SW 1271 (cell line): ENCODE data around the gene F2R.
"Not testable (repeated sequence)": the region's sequence is repeated elsewhere in the genome, so short reads cannot be mapped to it uniquely, and the experiment has no call there.

ENCODE experiments used
- DNase-seq, 2 experiments: peaks; one replicate each; lab custom pipeline; 2025; lab: John Stamatoyannopoulos, UW

F2R gene

GRCh38 chr5:76755779-76756637, 40.1 kb downstream of the F2R start:
- no peak for DNase-seq

GRCh38 chr5:76757049-76757448, 41.1 kb downstream of the F2R start:
- DNase-seq, result no peak

DNA sequence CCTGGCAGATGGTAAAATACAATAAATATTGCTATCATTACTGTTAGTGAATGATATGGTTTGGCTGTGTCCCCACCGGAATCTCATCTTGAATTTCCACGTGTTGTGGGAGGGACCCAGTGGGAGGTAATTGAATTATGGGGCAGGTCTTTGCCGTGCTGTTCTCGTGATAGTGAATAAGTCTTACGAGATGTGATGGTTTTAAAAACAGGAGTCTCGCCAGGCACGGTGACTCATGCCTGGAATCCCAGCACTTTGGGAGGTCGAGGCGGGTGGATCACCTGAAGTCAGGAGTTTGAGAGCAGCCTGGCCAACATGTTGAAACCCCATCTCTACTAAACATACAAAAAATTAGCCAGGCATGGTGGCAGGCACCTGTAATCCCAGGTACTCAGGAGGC, 45.2 kb downstream of the F2R start:
- DNase-seq, result not testable (repeated sequence)

- no peak for DNase-seq
These were observed 46.6 kb downstream of the F2R start for GRCh38 chr5:76762484-76762883.

GRCh38 chr5:76763136-76763535, 47.2 kb downstream of the F2R start:
- DNase-seq, result no peak

DNA sequence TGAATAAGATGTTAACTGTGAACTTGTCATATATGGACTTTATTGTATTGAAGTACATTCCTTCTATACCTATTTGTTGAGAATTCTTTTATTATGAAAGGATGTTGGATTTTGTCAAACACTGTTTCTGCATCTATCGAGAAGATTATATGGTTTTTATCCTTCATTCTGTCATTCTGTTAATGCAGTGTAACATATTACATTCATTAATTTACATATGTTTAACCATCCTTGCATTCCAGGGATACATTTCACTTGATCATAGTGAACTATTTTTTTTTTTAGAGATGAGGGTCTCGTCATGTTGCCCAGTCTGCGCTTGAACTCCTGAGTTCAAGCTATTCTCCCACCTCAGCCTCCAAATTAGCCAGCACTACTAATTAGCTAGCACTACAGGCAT, 48.4 kb downstream of the F2R start:
- DNase-seq, result no peak

- no peak for DNase-seq
These were observed 49.3 kb downstream of the F2R start for GRCh38 chr5:76765249-76765648.

- DNase-seq, result peak in 1 of 2 experiments; percentile 45
These were observed 50.8 kb downstream of the F2R start for GRCh38 chr5:76766746-76767145.

GRCh38 chr5:76771041-76771440, 55.1 kb downstream of the F2R start:
- not testable (repeated sequence) for DNase-seq

DNA sequence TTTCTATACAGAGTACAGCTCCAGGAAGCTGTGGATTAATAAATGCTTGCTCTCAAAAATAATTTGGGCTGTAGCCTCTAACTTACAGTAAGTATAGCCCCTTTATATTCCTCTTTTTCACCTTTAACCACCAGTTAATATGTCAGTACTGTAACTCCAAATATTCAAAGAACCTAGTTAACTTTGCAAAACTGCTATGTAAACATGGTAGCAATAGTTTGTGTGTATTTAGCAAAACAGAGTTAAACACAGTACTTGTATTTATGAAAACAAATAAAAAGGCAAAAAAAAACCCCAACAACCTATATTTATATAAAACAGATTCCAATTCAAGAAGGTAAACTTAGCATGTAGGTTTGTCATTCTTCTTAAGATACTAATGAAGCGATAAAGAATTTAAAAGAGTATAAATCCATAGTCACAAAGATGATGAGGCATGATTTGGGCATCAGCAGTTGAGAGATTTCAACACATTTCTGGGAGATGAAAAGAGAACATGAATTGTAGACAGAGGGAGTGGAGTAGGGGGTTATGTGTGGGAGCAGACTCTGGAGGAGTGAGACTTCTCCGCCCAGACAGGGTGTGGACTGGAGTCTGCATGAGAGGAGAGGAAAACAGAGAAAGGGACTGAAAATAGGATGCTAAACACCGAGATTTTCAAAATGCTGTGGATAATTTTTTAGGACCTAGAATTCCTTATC, 55.9 kb downstream of the F2R start:
- DNase-seq, result no peak

GRCh38 chr5:76775921-76776320, 60.0 kb downstream of the F2R start:
- DNase-seq, result no peak

DNA sequence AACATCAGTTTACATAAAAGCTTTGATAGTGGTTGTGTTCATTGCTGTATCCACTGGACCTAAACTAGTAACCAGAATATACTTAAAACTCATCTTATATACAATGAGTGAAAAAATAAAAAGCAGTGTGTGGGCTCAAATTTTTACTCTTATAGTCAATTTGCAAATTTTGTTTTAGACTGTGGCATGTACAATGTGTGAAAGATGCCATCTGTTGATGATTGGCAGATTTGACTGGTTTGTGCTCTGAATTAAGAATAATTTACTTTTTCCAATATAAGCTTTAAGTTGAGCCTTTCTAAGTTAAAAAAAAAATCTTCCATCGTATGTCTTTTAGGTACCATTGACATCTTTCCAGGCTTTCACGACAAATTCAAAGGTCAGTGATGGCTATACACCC, 60.5 kb downstream of the F2R start:
- DNase-seq, result no peak

DNA sequence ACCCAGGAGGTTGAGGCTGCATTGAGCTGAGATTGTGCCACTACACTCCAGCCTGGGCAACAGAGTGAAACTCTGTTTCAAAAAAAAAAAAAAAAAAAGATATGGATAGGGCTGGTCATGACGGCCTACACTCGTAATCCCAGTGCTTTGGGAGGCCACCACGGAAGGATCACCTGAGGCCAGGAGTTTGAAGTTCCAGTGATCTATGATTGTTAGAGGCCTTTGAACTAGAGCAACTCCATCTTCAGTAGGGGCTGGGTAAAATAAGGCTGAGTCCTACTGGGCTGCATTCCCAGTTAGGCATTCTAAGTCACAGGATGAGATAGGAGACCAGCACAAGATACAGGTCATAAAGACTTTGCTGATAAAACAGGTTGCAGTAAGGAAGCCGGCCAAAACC, 64.7 kb downstream of the F2R start:
- DNase-seq, result not testable (repeated sequence)

- DNase-seq, result no peak
These were observed 65.8 kb downstream of the F2R start for GRCh38 chr5:76781775-76782174.

DNA sequence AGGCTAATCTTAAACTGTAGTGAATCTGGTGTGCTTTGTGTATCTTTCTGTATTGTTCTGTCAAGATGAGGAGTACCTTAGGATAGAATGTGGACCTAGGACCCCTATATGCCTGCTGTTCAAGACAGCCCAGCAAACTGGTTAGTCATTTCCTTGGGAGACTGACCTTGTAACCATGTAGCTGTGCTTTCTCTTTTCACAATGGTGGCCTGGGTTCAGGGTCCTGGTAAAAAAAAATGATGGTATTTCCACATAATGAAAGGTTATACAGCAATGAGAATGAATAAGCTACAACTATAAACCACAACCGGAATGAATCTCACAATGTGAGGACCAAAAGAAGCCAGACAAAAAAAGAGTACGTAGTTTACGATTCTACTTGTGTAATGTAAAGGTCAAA, 66.5 kb downstream of the F2R start:
- DNase-seq, result no peak
